HepG2 (cell line): Measurements from ENCODE around the gene ATRIP. TPM values are rescaled to one million over a fixed set of nuclear protein-coding genes. Genes with fewer than 3 reads are reported as not detected.

Experiments
- CBX2 ChIP-seq, 2 experiments: fragments of 200-600 bp in 1 of 2; sonication (generic); formaldehyde crosslinking in 1 of 2; IDR thresholded peaks; 2 replicates each; pipeline versions ENCODE4 v1.7.0 to v1.8.1; 2018 to 2022; ENCODE audit warnings: low read depth in 2 of 2, low read length in 1 of 2, mild to moderate bottlenecking in 1 of 2, missing genetic modification reagents in 1 of 2
- CCDC6 ChIP-seq: sonication (generic); formaldehyde crosslinking; IDR thresholded peaks from 2 replicates; pipeline ENCODE4 v1.8.1; 2022; ENCODE audit warnings: mild to moderate bottlenecking, missing genetic modification reagents, moderate library complexity
- GABPA ChIP-seq, 2 experiments: IDR thresholded peaks; 2 replicates each; pipeline ENCODE4 v1.6.1; 2011 to 2016; ENCODE audit warnings: low read depth in 2 of 2, low read length in 1 of 2, missing biosample characterization in 1 of 2, missing genetic modification characterization in 1 of 2
- HNRNPK ChIP-seq: fragments of 200-400 bp; formaldehyde crosslinking; IDR thresholded peaks from 2 replicates; pipeline ENCODE4 v1.6.1; 2018; ENCODE audit warnings: low read length, low read depth, moderate library complexity, mild to moderate bottlenecking; ENCODE audit not compliant: poor library complexity, severe bottlenecking
- HOXD1 ChIP-seq: sonication (generic); formaldehyde crosslinking; IDR thresholded peaks from 2 replicates; pipeline ENCODE4 v1.5.0; 2020; ENCODE audit warnings: missing genetic modification reagents
- MBNL3 ChIP-seq: fragments of 250-450 bp; sonication (Bioruptor Pico); conservative IDR thresholded peaks from 2 replicates; pipeline ENCODE4 v1.8.0; 2022; ENCODE audit warnings: mild to moderate bottlenecking, inconsistent platforms
- PCBP1 ChIP-seq: fragments of 200-400 bp; formaldehyde crosslinking; IDR thresholded peaks from 2 replicates; pipeline ENCODE4 v1.6.1; 2017; ENCODE audit warnings: mild to moderate bottlenecking, low read depth, low read length, borderline replicate concordance
- TAF1 ChIP-seq: sonication (generic); formaldehyde crosslinking; IDR thresholded peaks from 2 replicates; pipeline ENCODE4 v1.4.0; 2020; ENCODE audit warnings: missing genetic modification reagents
- ZBTB20 ChIP-seq: sonication (generic); formaldehyde crosslinking; IDR thresholded peaks from 2 replicates; pipeline ENCODE4 v1.8.1; 2023; ENCODE audit warnings: missing genetic modification reagents, low read depth, mild to moderate bottlenecking, borderline replicate concordance
- ZNF33A ChIP-seq: sonication (generic); formaldehyde crosslinking; IDR thresholded peaks from 2 replicates; pipeline ENCODE4 v1.5.1; 2020; ENCODE audit warnings: missing genetic modification reagents, mild to moderate bottlenecking, moderate library complexity, borderline replicate concordance
- ZNF441 ChIP-seq: sonication (generic); formaldehyde crosslinking; IDR thresholded peaks from 2 replicates; pipeline ENCODE4 v1.7.0; 2021; ENCODE audit warnings: missing genetic modification reagents, borderline replicate concordance
- ZNF713 ChIP-seq: sonication (generic); formaldehyde crosslinking; IDR thresholded peaks from 2 replicates; pipeline ENCODE4 v1.4.0; 2020; ENCODE audit warnings: mild to moderate bottlenecking, missing genetic modification reagents
- polyA plus RNA-seq, 8 experiments: library from polyadenylated mRNA; depleted of rRNA in 3 of 8; stranded (reverse) in 7 of 8; unstranded in 1 of 8; fragments of >200 nt; fragmentation: Illumina TruSeq in 4 of 8; extraction: Trizol in 4 of 8; gene quantifications; 2 replicates each; pipeline versions ENCODE4 v1.2.1 to v1.2.3, GENCODE V29; 2011 to 2016; ENCODE audit warnings: low read depth in 4 of 8, missing spikeins in 1 of 8, mixed read lengths in 1 of 8; ENCODE audit not compliant: insufficient read depth in 1 of 8
- total RNA-seq, 5 experiments: library from RNA; depleted of rRNA; stranded (reverse); fragments of >200 nt; fragmentation: Illumina TruSeq; extraction: Trizol; gene quantifications; 2 replicates each; pipeline ENCODE4 v1.2.3, GENCODE V29; 2016; ENCODE audit warnings: low read depth in 1 of 5
- TF ChIP-seq, protein P1 (sequence below): sonication (generic); formaldehyde crosslinking; IDR thresholded peaks from 2 replicates; pipeline ENCODE4 v1.5.0; 2020; ENCODE audit warnings: mild to moderate bottlenecking, missing genetic modification reagents
- TF ChIP-seq, protein P2 (sequence below): sonication (generic); formaldehyde crosslinking; IDR thresholded peaks from 2 replicates; pipeline ENCODE4 v1.5.1; 2020; ENCODE audit warnings: missing genetic modification reagents, mild to moderate bottlenecking, borderline replicate concordance
- TF ChIP-seq, protein P3 (sequence below): sonication (generic); formaldehyde crosslinking; IDR thresholded peaks from 2 replicates; pipeline ENCODE4 v1.4.0; 2020; ENCODE audit warnings: missing genetic modification reagents, mild to moderate bottlenecking, borderline replicate concordance
- TF ChIP-seq, protein P4 (sequence below): sonication (generic); formaldehyde crosslinking; IDR thresholded peaks from 2 replicates; pipeline ENCODE4 v1.5.0; 2020; ENCODE audit warnings: missing genetic modification reagents, mild to moderate bottlenecking, borderline replicate concordance
- TF ChIP-seq, protein P5 (sequence below): sonication (generic); formaldehyde crosslinking; IDR thresholded peaks from 2 replicates; pipeline ENCODE4 v1.5.0; 2020; ENCODE audit warnings: missing genetic modification reagents
- TF ChIP-seq, protein P6 (sequence below): sonication (generic); formaldehyde crosslinking; IDR thresholded peaks from 2 replicates; pipeline ENCODE4 v1.9.0; 2021; ENCODE audit warnings: missing genetic modification reagents, borderline replicate concordance

ATRIP gene
- total and polyA plus RNA-seq, 2 of the 13 experiments (the other 11 are each of a cell fraction or from before 2014, with no cell fraction given): 5.1 to 12.5 TPM

DNA sequence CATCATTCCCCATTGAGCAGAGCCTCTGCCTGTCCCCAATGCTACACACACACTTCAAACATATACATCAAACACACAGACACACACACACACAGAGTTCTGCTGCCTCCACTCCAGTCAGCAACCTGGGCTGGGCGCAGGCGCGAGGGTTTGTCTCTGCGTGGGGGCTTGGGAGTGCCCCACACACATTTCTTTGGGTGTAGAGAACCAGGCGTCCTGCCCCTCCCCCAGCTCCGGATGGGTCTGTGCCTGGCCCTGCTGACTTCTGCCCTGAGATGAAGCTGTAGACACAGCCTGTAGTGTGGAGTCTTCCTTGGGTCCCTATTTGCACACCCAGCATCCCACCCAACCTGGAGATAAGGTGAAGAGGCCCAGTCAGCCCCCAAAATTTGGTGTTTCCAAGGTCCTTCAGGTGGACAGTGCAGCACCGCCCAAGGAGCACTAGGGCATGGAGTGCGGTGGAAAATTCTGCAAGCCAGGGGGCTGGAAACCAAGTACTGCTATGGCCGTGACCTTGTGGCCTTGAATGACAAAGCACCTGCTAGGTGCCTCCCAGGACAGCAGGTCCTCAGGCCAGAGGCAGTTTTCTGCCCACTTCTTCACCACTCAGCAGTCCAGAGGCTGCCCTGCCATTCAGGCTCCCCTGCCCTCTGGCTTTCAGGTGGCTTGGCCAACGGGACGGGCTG is 47.7 kb upstream of the ATRIP start (continued):
- no peak for TF ChIP-seq GABPA (IDR thresholded peaks at IDR 0.05; ENCODE audit: low read depth, low read length)
- TF ChIP-seq GABPA (CRISPR knock-in tag; IDR thresholded peaks at IDR 0.05; ENCODE audit: low read depth): no peak
- TF ChIP-seq, protein P1, sequence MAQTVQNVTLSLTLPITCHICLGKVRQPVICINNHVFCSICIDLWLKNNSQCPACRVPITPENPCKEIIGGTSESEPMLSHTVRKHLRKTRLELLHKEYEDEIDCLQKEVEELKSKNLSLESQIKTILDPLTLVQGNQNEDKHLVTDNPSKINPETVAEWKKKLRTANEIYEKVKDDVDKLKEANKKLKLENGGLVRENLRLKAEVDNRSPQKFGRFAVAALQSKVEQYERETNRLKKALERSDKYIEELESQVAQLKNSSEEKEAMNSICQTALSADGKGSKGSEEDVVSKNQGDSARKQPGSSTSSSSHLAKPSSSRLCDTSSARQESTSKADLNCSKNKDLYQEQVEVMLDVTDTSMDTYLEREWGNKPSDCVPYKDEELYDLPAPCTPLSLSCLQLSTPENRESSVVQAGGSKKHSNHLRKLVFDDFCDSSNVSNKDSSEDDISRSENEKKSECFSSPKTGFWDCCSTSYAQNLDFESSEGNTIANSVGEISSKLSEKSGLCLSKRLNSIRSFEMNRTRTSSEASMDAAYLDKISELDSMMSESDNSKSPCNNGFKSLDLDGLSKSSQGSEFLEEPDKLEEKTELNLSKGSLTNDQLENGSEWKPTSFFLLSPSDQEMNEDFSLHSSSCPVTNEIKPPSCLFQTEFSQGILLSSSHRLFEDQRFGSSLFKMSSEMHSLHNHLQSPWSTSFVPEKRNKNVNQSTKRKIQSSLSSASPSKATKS: no peak
- TF ChIP-seq PCBP1: no peak
- no peak for TF ChIP-seq MBNL3
- TF ChIP-seq, protein P2, sequence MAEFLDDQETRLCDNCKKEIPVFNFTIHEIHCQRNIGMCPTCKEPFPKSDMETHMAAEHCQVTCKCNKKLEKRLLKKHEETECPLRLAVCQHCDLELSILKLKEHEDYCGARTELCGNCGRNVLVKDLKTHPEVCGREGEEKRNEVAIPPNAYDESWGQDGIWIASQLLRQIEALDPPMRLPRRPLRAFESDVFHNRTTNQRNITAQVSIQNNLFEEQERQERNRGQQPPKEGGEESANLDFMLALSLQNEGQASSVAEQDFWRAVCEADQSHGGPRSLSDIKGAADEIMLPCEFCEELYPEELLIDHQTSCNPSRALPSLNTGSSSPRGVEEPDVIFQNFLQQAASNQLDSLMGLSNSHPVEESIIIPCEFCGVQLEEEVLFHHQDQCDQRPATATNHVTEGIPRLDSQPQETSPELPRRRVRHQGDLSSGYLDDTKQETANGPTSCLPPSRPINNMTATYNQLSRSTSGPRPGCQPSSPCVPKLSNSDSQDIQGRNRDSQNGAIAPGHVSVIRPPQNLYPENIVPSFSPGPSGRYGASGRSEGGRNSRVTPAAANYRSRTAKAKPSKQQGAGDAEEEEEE (CRISPR knock-in tag): no peak
- TF ChIP-seq, protein P3, sequence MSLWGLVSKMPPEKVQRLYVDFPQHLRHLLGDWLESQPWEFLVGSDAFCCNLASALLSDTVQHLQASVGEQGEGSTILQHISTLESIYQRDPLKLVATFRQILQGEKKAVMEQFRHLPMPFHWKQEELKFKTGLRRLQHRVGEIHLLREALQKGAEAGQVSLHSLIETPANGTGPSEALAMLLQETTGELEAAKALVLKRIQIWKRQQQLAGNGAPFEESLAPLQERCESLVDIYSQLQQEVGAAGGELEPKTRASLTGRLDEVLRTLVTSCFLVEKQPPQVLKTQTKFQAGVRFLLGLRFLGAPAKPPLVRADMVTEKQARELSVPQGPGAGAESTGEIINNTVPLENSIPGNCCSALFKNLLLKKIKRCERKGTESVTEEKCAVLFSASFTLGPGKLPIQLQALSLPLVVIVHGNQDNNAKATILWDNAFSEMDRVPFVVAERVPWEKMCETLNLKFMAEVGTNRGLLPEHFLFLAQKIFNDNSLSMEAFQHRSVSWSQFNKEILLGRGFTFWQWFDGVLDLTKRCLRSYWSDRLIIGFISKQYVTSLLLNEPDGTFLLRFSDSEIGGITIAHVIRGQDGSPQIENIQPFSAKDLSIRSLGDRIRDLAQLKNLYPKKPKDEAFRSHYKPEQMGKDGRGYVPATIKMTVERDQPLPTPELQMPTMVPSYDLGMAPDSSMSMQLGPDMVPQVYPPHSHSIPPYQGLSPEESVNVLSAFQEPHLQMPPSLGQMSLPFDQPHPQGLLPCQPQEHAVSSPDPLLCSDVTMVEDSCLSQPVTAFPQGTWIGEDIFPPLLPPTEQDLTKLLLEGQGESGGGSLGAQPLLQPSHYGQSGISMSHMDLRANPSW: no peak
- TF ChIP-seq HNRNPK: no peak
- no peak for TF ChIP-seq TAF1 (CRISPR knock-in tag)
- TF ChIP-seq HOXD1: no peak
- no peak for TF ChIP-seq ZNF713 (CRISPR knock-in tag)
- TF ChIP-seq ZBTB20 (CRISPR knock-in tag): no peak
- TF ChIP-seq, protein P4, sequence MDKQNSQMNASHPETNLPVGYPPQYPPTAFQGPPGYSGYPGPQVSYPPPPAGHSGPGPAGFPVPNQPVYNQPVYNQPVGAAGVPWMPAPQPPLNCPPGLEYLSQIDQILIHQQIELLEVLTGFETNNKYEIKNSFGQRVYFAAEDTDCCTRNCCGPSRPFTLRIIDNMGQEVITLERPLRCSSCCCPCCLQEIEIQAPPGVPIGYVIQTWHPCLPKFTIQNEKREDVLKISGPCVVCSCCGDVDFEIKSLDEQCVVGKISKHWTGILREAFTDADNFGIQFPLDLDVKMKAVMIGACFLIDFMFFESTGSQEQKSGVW: no peak
- TF ChIP-seq ZNF441: no peak
- TF ChIP-seq CCDC6 (CRISPR knock-in tag): no peak
- TF ChIP-seq, protein P5, sequence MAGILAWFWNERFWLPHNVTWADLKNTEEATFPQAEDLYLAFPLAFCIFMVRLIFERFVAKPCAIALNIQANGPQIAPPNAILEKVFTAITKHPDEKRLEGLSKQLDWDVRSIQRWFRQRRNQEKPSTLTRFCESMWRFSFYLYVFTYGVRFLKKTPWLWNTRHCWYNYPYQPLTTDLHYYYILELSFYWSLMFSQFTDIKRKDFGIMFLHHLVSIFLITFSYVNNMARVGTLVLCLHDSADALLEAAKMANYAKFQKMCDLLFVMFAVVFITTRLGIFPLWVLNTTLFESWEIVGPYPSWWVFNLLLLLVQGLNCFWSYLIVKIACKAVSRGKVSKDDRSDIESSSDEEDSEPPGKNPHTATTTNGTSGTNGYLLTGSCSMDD (CRISPR knock-in tag): no peak
- TF ChIP-seq, protein P6, sequence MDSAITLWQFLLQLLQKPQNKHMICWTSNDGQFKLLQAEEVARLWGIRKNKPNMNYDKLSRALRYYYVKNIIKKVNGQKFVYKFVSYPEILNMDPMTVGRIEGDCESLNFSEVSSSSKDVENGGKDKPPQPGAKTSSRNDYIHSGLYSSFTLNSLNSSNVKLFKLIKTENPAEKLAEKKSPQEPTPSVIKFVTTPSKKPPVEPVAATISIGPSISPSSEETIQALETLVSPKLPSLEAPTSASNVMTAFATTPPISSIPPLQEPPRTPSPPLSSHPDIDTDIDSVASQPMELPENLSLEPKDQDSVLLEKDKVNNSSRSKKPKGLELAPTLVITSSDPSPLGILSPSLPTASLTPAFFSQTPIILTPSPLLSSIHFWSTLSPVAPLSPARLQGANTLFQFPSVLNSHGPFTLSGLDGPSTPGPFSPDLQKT (CRISPR knock-in tag): no peak
- TF ChIP-seq CBX2 (IDR thresholded peaks at IDR 0.05; ENCODE audit: low read depth, low read length): no peak
- no peak for TF ChIP-seq CBX2 (CRISPR knock-in tag; IDR thresholded peaks at IDR 0.05; ENCODE audit: low read depth)
- no peak for TF ChIP-seq ZNF33A (CRISPR knock-in tag)
